Measurements from ENCODE around the gene UBAP2. TPM values are rescaled to one million over a fixed set of nuclear protein-coding genes. Genes with fewer than 3 reads are reported as not detected.

UBAP2 gene
- total RNA-seq, 1 donor from 2014 or later: 33.4 TPM

GRCh38 chr9:33894316-33894715 is 154.4 kb downstream of the UBAP2 start:
- CTCF ChIA-PET: interaction anchor here (1.2 kb wide), 1 partner anchor 9 kb away, joined by 3 read pairs; no protein-coding TSS in a partner anchor
- POLR2A ChIA-PET: interaction anchor here (0.7 kb wide), 1 partner anchor 81 kb away, joined by 3 read pairs; no protein-coding TSS in a partner anchor
- Mint-ChIP-seq H3K27ac (no peak overlapping the region), H3K4me1 (peaks cover 4% of the 10 kb centered on the region), H3K27me3 (no peaks in the 10 kb centered on the region), H3K36me3 (ENCODE audit: low read depth) (peaks cover 36% of the 10 kb centered on the region), H3K9me3 (no peaks in the 10 kb centered on the region), H3K4me3 (no peak overlapping the region)
- intact Hi-C loops (cut with micrococcal nuclease): loop anchor here (10.0 kb wide), 1 partner anchor 60 kb away; no protein-coding TSS in a partner anchor
- no peak for TF ChIP-seq CTCF (IDR thresholded peaks at IDR 0.05)
- ATAC-seq (ENCODE audit: low read depth) (no peak), DNase-seq (no peak)

GRCh38 chr9:33893861-33894260 is 154.8 kb downstream of the UBAP2 start:
- no peak for ATAC-seq (ENCODE audit: low read depth)
- DNase-seq: no peak
- no peak for TF ChIP-seq CTCF (IDR thresholded peaks at IDR 0.05)
- peaks cover 33% of the 10 kb centered on the region for H3K36me3 Mint-ChIP-seq (ENCODE audit: low read depth)
- POLR2A ChIA-PET: no interaction called here
- CTCF ChIA-PET: interaction anchor here (1.0 to 1.2 kb wide), 2 partner anchors 9 to 28 kb away, joined by 3 read pairs; no protein-coding TSS in a partner anchor
- H3K4me1 Mint-ChIP-seq: peaks cover 4% of the 10 kb centered on the region
- H3K27ac Mint-ChIP-seq: no peak overlapping the region
- no peaks in the 10 kb centered on the region for H3K9me3 Mint-ChIP-seq
- no peaks in the 10 kb centered on the region for H3K27me3 Mint-ChIP-seq
- no peak overlapping the region for H3K4me3 Mint-ChIP-seq
- intact Hi-C loops (cut with micrococcal nuclease): loop anchor here (10.0 kb wide), 1 partner anchor 61 kb away; no protein-coding TSS in a partner anchor

GRCh38 chr9:33885948-33886347 is 162.7 kb downstream of the UBAP2 start:
- Mint-ChIP-seq H3K27me3 (no peaks in the 10 kb centered on the region), H3K27ac (no peak overlapping the region), H3K4me1 (peaks cover 26% of the 10 kb centered on the region), H3K36me3 (ENCODE audit: low read depth) (peaks cover 26% of the 10 kb centered on the region), H3K4me3 (no peak overlapping the region), H3K9me3 (no peaks in the 10 kb centered on the region)
- intact Hi-C loops (cut with micrococcal nuclease): no loop called here
- ChIA-PET CTCF (interaction anchor here (1.1 kb wide), 1 partner anchor 8 kb away, joined by 3 read pairs; no protein-coding TSS in a partner anchor), POLR2A (no interaction called here)
- TF ChIP-seq CTCF (IDR thresholded peaks at IDR 0.05): no peak
- ATAC-seq (ENCODE audit: low read depth) (no peak), DNase-seq (no peak)

- Mint-ChIP-seq H3K4me3 (no peak overlapping the region), H3K27me3 (no peaks in the 10 kb centered on the region), H3K36me3 (ENCODE audit: low read depth) (peaks cover 20% of the 10 kb centered on the region), H3K4me1 (peaks cover 34% of the 10 kb centered on the region), H3K9me3 (no peaks in the 10 kb centered on the region), H3K27ac (no peak overlapping the region)
- ChIA-PET CTCF (interaction anchor here (1.0 to 1.1 kb wide), 2 partner anchors 9 to 106 kb away, joined by 3 read pairs; no protein-coding TSS in a partner anchor), POLR2A (interaction anchor here (0.6 kb wide), 2 partner anchors 58 to 135 kb away, joined by 3 read pairs; no protein-coding TSS in a partner anchor)
- ATAC-seq (ENCODE audit: low read depth) (no peak), DNase-seq (no peak)
- TF ChIP-seq CTCF (IDR thresholded peaks at IDR 0.05): no peak
- intact Hi-C loops (cut with micrococcal nuclease): no loop called here
Measured at GRCh38 chr9:33884856-33885701, 163.6 kb downstream of the UBAP2 start.

GRCh38 chr9:33881635-33882034 is 167.1 kb downstream of the UBAP2 start:
- Mint-ChIP-seq H3K27ac (no peak overlapping the region), H3K4me1 (peaks cover 48% of the 10 kb centered on the region), H3K27me3 (no peaks in the 10 kb centered on the region), H3K4me3 (no peak overlapping the region), H3K36me3 (ENCODE audit: low read depth) (peaks cover 4% of the 10 kb centered on the region), H3K9me3 (no peaks in the 10 kb centered on the region)
- intact Hi-C loops (cut with micrococcal nuclease): loop anchor here (2.0 kb wide), 1 partner anchor 15 kb away; no protein-coding TSS in a partner anchor
- ATAC-seq (ENCODE audit: low read depth) (no peak), DNase-seq (no peak)
- ChIA-PET CTCF (no interaction called here), POLR2A (no interaction called here)
- TF ChIP-seq CTCF (IDR thresholded peaks at IDR 0.05): no peak

Data from activated B cell treated with CpG ODN at 0.5 μM for 24 hours (primary cell).